ENCODE results near the gene RUFY1. TPM values are rescaled to one million over a fixed set of nuclear protein-coding genes. Genes with fewer than 3 reads are reported as not detected.
A peak's percentile ranks its signal among the peaks of the same experiment; 100 is the strongest.
"Not testable (repeated sequence)": the region's sequence is repeated elsewhere in the genome, so short reads cannot be mapped to it uniquely, and the experiment has no call there.

RUFY1 gene
- polyA plus RNA-seq, 1 of the 3 experiments (the other 2 are of a cell fraction), result 30.3 TPM

DNA sequence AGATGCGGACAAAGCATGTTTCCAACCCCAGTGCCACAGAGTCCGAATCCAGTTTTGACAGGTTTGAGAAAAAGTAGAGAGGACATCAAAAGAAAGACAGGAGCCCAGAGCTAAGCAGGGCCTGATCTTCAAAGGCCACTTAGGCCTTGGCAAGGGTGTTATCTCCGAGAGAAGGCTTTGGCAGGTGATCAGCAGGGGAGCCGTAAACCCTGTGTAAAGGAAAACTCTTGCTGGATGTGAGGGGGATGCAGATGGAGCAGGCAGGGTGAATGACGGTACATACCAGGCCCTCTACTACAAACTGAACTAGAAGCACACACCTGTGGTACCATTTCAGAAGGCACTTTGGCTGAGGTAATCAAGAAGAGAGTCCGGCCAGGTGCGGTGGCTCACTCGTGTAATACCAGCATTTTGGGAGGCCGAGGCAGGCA lies 74.5 kb downstream of the RUFY1 start (continued):
- TF ChIP-seq EP300 (IDR thresholded peaks at IDR 0.05; ENCODE audit: borderline replicate concordance in 1 of 2, low read depth in 1 of 2, low read length in 1 of 2) (no peak), ZBTB33 (IDR thresholded peaks at IDR 0.05; ENCODE audit: borderline replicate concordance, low read depth) (no peak), TEAD4 (IDR thresholded peaks at IDR 0.05; ENCODE audit: borderline replicate concordance, insufficient read depth) (no peak), TAF1 (IDR thresholded peaks at IDR 0.05; ENCODE audit: borderline replicate concordance, low read depth, low read length) (no peak), EZH2phosphoT487 (IDR thresholded peaks at IDR 0.05; ENCODE audit: borderline replicate concordance, low read depth) (no peak), MXI1 (IDR thresholded peaks at IDR 0.05; ENCODE audit: low read depth, low read length) (no peak), YY1 (IDR thresholded peaks at IDR 0.05; ENCODE audit: low read depth) (no peak)

DNA sequence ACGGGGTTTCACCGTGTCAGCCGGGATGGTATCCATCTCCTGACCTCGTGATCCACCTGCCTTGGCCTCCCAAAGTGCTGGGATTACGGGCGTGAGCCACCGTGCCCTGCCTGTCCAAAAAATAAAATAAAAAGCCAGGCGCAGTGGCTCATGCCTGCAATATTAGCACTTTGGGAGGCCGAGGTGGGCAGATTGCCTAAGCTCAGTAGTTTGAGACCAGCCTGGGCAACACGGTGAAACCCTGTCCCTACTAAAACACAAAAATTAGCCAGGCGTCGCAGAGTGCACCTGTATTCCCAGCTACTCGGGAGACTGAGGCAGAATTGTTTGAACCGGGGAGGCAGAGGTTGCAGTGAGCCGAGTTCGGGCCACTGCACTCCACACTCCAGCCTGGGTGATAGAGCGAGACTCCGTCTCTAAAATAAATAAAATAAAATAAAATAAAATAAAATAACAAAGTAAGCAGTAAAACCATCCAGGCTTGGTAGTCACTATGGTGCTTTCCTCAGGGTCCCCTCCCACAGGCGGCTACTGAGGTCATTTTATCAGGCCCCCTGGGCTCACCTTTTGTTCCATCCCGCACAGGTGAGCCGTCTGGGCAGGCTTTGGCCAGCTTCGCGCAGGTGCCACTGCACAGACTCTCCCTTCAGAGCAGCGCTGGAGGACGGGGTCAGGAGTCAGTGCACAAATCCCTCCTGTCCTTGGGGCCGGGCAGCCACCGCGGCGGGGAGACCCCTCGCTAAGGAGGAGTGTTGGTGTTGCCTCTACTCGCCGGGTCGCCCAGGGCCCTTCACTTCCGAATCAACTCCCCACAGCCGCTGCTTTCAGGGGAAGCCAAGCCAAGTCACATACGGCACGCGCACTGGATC lies 83.4 kb downstream of the RUFY1 start:
- H3K4me1 ChIP-seq (ENCODE audit: control insufficient read depth in 1 of 2, insufficient read depth in 2 of 2, low read depth in 1 of 2, low read length in 1 of 2); H3K27ac ChIP-seq (ENCODE audit: low read depth in 2 of 2, low read length in 1 of 2); H3K9me3 ChIP-seq; H3K9ac ChIP-seq; H3K36me3 ChIP-seq (replicated peaks in 1 of 2; ENCODE audit: control insufficient read depth in 1 of 2, insufficient read depth in 2 of 2, low read length in 1 of 2); H2AFZ ChIP-seq (ENCODE audit: low read depth); DNase-seq; H3K9me2 ChIP-seq; H3F3A ChIP-seq (replicated peaks; ENCODE audit: insufficient read depth); H4K20me1 ChIP-seq (ENCODE audit: insufficient read depth); H3K27me3 ChIP-seq (ENCODE audit: insufficient read depth): not testable (repeated sequence)
- WGBS (ENCODE audit: low lambda C conversion rate), result 76% methylated on average over 19 of the region's 38 CpGs
- Histone ChIP-seq H3K4me3 (ENCODE audit: low read depth in 2 of 2, low read length in 1 of 2) (peak overlapping the region in 1 of 2 experiments; percentile 23; a peak in 2 of 4 replicates), H3K4me2 (peak overlapping the region; percentile 59; the same call in 1 of the 2 replicates), H3K79me2 (ENCODE audit: insufficient read depth) (peaks cover 11% of the 10 kb centered on the region; the same call in 1 of the 2 replicates)
- CTCF ChIA-PET, result interaction anchor here (0.8 to 1.8 kb wide), 2 partner anchors 11 to 48 kb away, joined by 3 to 9 read pairs; partner anchors contain the start of gene HNRNPH1
- POLR2A ChIA-PET, result interaction anchor here (0.6 to 1.1 kb wide), 2 partner anchors 10 to 28 kb away, joined by 4 to 5 read pairs; partner anchors contain the start of gene HNRNPH1

DNA sequence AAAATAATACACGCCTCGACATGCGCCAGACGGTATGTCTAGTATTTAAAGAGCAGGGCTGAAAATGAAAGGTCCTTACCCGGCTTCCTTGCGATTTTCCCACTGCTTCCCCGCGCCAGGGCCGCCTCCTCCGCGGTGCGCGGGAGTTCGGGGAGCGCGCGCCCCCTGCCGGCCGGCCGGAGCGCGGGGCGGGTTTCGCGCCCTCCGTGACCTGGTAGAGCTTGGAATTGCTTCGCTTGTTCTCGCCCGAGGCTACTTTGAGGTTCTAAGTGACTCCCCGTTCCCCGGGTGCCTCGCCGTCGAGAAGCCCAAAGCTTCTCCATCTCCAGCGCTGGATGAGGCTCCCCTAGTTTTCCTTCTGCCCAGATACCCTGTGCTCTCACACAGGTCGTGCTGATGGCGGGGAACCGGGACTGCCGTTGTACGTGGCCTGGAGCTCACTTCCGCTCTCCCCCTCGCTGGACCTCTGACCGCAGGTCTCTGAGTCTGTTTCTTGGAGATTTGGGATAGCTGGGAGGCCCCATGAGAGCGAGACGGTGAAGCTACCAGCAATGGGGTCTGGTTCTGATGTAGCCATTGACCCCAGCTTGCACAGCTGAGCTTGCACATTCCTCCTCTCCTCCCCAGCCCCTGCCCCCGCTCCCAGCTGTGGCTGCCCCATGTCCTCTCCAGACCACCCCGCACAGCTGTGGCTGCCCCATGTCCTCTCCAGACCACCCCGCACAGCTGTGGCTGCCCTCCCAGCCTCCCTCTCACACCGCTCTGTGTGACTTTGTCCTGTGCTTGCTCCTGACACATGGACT lies 84.2 kb downstream of the RUFY1 start:
- H3K4me1 ChIP-seq (ENCODE audit: control insufficient read depth in 1 of 2, insufficient read depth in 2 of 2, low read depth in 1 of 2, low read length in 1 of 2); H3K4me2 ChIP-seq; H3K9me3 ChIP-seq; H3K4me3 ChIP-seq (ENCODE audit: low read depth in 2 of 2, low read length in 1 of 2); DNase-seq; POLR2A ChIA-PET; H3K27ac ChIP-seq (ENCODE audit: low read depth in 2 of 2, low read length in 1 of 2); H3K27me3 ChIP-seq (ENCODE audit: insufficient read depth); H4K20me1 ChIP-seq (ENCODE audit: insufficient read depth); H3K9me2 ChIP-seq; H2AFZ ChIP-seq (ENCODE audit: low read depth); H3F3A ChIP-seq (replicated peaks; ENCODE audit: insufficient read depth); H3K9ac ChIP-seq; H3K36me3 ChIP-seq (replicated peaks in 1 of 2; ENCODE audit: control insufficient read depth in 1 of 2, insufficient read depth in 2 of 2, low read length in 1 of 2); CTCF ChIA-PET: not testable (repeated sequence)
- 59% methylated on average over 3 of the region's 49 CpGs for WGBS (ENCODE audit: low lambda C conversion rate)
- peaks cover 11% of the 10 kb centered on the region; the same call in 1 of the 2 replicates for H3K79me2 ChIP-seq (ENCODE audit: insufficient read depth)

DNA sequence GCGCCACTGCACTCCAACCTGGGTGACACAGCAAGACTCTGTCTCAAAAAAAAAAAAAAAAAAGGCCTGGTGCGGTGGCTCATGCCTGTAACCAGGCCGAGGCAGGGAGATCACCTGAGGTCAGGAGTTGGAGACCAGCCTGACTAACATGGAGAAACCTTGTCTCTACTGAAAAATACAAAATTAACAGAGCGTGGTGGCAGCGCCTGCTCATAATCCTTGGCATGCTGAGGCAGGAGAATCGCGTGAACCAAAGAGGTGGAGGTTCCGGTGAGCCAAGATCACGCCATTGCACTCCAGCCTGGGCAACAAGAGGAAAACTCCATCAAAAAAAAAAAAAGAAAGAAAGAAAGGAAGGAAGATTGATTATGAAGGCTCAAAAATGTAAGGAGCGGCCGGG lies 88.9 kb downstream of the RUFY1 start:
- not testable (repeated sequence) for H3F3A ChIP-seq (replicated peaks; ENCODE audit: insufficient read depth); H3K4me2 ChIP-seq; H3K79me2 ChIP-seq (ENCODE audit: insufficient read depth); H2AFZ ChIP-seq (ENCODE audit: low read depth); H3K27ac ChIP-seq (ENCODE audit: low read depth in 2 of 2, low read length in 1 of 2); DNase-seq; H3K27me3 ChIP-seq (ENCODE audit: insufficient read depth); H3K9ac ChIP-seq; H3K9me3 ChIP-seq; H3K36me3 ChIP-seq (replicated peaks in 1 of 2; ENCODE audit: control insufficient read depth in 1 of 2, insufficient read depth in 2 of 2, low read length in 1 of 2); H3K4me3 ChIP-seq (ENCODE audit: low read depth in 2 of 2, low read length in 1 of 2); H3K4me1 ChIP-seq (ENCODE audit: control insufficient read depth in 1 of 2, insufficient read depth in 2 of 2, low read depth in 1 of 2, low read length in 1 of 2); H4K20me1 ChIP-seq (ENCODE audit: insufficient read depth); H3K9me2 ChIP-seq
- ChIA-PET POLR2A (interaction anchor here (0.7 kb wide), 1 partner anchor 26 kb away, joined by 4 read pairs; no protein-coding TSS in a partner anchor), CTCF (interaction anchor here (1.9 kb wide), 1 partner anchor 17 kb away, joined by 6 read pairs; no protein-coding TSS in a partner anchor)
- 93% methylated on average over 11 of the region's 11 CpGs for WGBS (ENCODE audit: low lambda C conversion rate)

- H3K36me3 ChIP-seq (replicated peaks in 1 of 2; ENCODE audit: control insufficient read depth in 1 of 2, insufficient read depth in 2 of 2, low read length in 1 of 2); CTCF ChIA-PET; H3K9me3 ChIP-seq; H3K9me2 ChIP-seq; H3F3A ChIP-seq (replicated peaks; ENCODE audit: insufficient read depth); H3K9ac ChIP-seq; H2AFZ ChIP-seq (ENCODE audit: low read depth); H4K20me1 ChIP-seq (ENCODE audit: insufficient read depth); DNase-seq; H3K4me1 ChIP-seq (ENCODE audit: control insufficient read depth in 1 of 2, insufficient read depth in 2 of 2, low read depth in 1 of 2, low read length in 1 of 2); H3K27me3 ChIP-seq (ENCODE audit: insufficient read depth); POLR2A ChIA-PET; H3K4me2 ChIP-seq; H3K4me3 ChIP-seq (ENCODE audit: low read depth in 2 of 2, low read length in 1 of 2); H3K27ac ChIP-seq (ENCODE audit: low read depth in 2 of 2, low read length in 1 of 2); H3K79me2 ChIP-seq (ENCODE audit: insufficient read depth): not testable (repeated sequence)
- no CpG with 5 or more reads among the region's 4 CpGs for WGBS (ENCODE audit: low lambda C conversion rate)
Observed at GRCh38 chr5:179641745-179642144, 91.4 kb downstream of the RUFY1 start.
